ENCODE measurements around the gene ANKUB1. TPM values are rescaled to one million over a fixed set of nuclear protein-coding genes. Genes with fewer than 3 reads are reported as not detected.

ANKUB1 gene
- total and polyA plus RNA-seq, 4 donors = not detected

DNA sequence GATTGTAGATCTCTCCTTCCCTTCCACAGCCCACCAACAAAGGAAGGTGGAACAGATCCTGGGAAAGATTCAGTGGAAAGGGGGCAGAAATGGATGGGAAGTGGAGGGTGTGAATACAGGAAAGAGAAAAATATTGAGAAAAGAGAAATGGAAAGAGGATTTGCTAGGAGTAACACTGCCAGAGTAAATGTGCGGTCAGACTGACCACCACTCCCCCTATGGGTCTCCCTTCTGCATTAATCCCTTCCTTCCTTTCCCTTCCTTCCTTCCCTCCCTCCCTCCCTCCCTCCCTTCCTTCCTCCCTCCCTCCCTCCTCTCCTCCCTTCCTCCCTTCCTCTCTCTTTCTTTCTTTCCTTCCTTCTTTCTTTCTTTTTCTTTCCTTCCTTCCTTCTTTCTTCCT is 28.1 kb downstream of the ANKUB1 start:
- Histone ChIP-seq H3K36me3 (ENCODE audit: control insufficient read depth in 1 of 2, insufficient read depth in 2 of 2, low read length in 1 of 2) (no peaks in the 10 kb centered on the region), H3K4me3 (ENCODE audit: low read length in 2 of 2) (no peak overlapping the region), H3K9me3 (ENCODE audit: control insufficient read depth, low read length) (no peaks in the 10 kb centered on the region), H3K27me3 (ENCODE audit: control insufficient read depth in 1 of 2, insufficient read depth in 2 of 2, low read length in 1 of 2) (no peaks in the 10 kb centered on the region), H3K4me1 (ENCODE audit: control insufficient read depth in 1 of 2, insufficient read depth in 2 of 2, low read length in 2 of 2) (no peaks in the 10 kb centered on the region), H3K27ac (ENCODE audit: low read depth in 1 of 2, low read length in 2 of 2) (no peak overlapping the region)
- DNase-seq (no peak), ATAC-seq (ENCODE audit: low FRiP score) (no peak)
- intact Hi-C loops (cut with DNase I) = no loop called here
- 59 to 67% methylated on average over 1 of the region's 1 CpG for WGBS, 2 donors

- Histone ChIP-seq H3K27ac (ENCODE audit: low read depth in 1 of 2, low read length in 2 of 2) (no peak overlapping the region), H3K4me3 (ENCODE audit: low read length in 2 of 2) (no peak overlapping the region), H3K36me3 (ENCODE audit: control insufficient read depth in 1 of 2, insufficient read depth in 2 of 2, low read length in 1 of 2) (no peaks in the 10 kb centered on the region), H3K27me3 (ENCODE audit: control insufficient read depth in 1 of 2, insufficient read depth in 2 of 2, low read length in 1 of 2) (no peaks in the 10 kb centered on the region), H3K9me3 (ENCODE audit: control insufficient read depth, low read length) (no peaks in the 10 kb centered on the region), H3K4me1 (ENCODE audit: control insufficient read depth in 1 of 2, insufficient read depth in 2 of 2, low read length in 2 of 2) (no peaks in the 10 kb centered on the region)
- ATAC-seq (ENCODE audit: low FRiP score) = no peak
- no peak for DNase-seq
- 73 to 76% methylated on average over 3 of the region's 3 CpGs for WGBS, 2 donors
- intact Hi-C loops (cut with DNase I) = no loop called here
These were observed 28.7 kb downstream of the ANKUB1 start for GRCh38 chr3:149763565-149764195.

DNA sequence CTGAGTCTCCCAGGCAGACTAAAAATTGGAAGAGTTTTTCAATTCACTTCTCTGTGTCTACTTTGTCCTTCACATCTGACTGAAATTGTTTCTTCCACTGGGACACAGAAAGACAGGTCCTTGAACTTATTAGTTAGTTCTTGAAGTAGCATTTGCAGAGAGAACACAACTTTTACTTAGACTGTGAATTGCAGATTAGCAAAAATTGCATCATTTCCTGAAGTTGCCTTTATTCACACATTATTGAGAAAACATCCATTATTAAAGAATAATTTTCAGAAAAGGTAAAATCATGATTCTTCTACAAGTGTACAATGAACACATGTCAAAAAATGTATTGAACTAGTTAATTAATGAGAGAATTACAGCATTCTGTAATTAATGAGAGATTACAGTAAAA is 38.6 kb downstream of the ANKUB1 start:
- Histone ChIP-seq H3K9me3 (ENCODE audit: control insufficient read depth, low read length) (no peaks in the 10 kb centered on the region), H3K36me3 (ENCODE audit: control insufficient read depth in 1 of 2, insufficient read depth in 2 of 2, low read length in 1 of 2) (no peaks in the 10 kb centered on the region), H3K27me3 (ENCODE audit: control insufficient read depth in 1 of 2, insufficient read depth in 2 of 2, low read length in 1 of 2) (no peaks in the 10 kb centered on the region), H3K27ac (ENCODE audit: low read depth in 1 of 2, low read length in 2 of 2) (no peak overlapping the region), H3K4me3 (ENCODE audit: low read length in 2 of 2) (no peak overlapping the region), H3K4me1 (ENCODE audit: control insufficient read depth in 1 of 2, insufficient read depth in 2 of 2, low read length in 2 of 2) (no peaks in the 10 kb centered on the region)
- intact Hi-C loops (cut with DNase I) = no loop called here
- no peak for DNase-seq
- no peak for ATAC-seq (ENCODE audit: low FRiP score)

DNA sequence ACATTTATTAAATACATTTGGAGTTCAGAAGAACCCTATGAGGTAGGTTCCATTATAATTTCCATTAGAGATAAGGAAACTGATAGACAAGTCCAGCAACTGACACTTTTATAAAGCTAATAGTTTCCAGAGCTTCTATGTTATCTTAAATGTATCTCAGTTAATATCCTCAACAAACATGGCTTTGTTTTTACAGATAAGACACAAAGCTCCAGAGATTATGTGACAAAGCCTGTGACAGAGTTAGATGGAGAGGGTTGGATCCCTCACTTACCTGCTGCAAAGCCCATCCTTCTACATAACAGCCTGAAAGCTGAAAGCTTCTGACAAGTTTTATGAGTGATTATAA is 39.6 kb downstream of the ANKUB1 start:
- Histone ChIP-seq H3K27ac (ENCODE audit: low read depth in 1 of 2, low read length in 2 of 2) (no peak overlapping the region), H3K27me3 (ENCODE audit: control insufficient read depth in 1 of 2, insufficient read depth in 2 of 2, low read length in 1 of 2) (no peaks in the 10 kb centered on the region)
- no peak for DNase-seq

DNA sequence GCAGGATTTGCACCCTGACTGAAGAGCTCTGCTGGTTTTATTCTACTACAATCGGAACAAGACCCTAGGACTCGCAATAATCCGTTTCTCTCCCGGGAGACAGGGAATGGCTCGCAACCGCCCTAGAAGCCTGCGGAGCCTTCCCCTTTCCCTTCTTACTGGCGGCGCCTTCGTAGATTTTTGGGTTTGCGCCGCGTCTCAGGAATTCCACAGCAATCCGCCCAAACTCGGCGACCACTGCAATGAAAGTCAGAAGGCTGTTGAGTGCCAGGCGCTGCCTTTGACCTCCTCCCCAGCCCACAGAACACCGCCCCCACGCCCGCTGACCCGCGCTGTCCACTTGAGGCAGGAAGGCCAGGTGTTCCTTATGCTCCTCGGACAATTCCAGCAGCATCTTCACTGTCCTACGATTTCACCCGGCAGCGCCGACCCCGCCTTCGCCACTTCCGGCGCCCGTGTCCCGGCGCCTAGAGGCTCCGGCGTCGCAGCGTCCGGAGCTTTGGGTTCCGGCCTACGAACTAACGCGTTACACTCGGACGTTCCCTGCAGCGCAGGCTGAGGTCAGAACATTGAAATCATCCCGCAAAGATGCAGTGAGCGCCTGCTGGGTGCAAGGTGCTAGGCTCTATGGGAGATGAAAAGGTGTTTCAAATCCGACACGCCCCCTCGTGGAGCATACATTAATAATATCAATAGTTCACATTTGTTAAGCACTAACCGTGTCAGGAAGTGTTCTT is 40.1 kb downstream of the ANKUB1 start, which contains the start of gene COMMD2:
TSS of gene COMMD2 (minus strand) at position 439 of the 737 bp plus-strand sequence. CDS start at position 394, 45 bp downstream.
- H3K27ac ChIP-seq (ENCODE audit: low read depth in 1 of 2, low read length in 2 of 2) = peak within 1 kb of the TSS in 1 of 2 donors; percentile 26
- DNase-seq (peak; percentile 82 to 88), ATAC-seq (ENCODE audit: low FRiP score) (peak; percentile 96)
- peak within 1 kb of the TSS; percentile 78 to 98 for H3K4me3 ChIP-seq (ENCODE audit: low read length in 2 of 2)
- no peaks in the 10 kb centered on the region for H3K4me1 ChIP-seq (ENCODE audit: control insufficient read depth in 1 of 2, insufficient read depth in 2 of 2, low read length in 2 of 2)
- no peaks in the 10 kb centered on the region for H3K9me3 ChIP-seq (ENCODE audit: control insufficient read depth, low read length)
- intact Hi-C loops (cut with DNase I) = no loop called here
- 0 to 1% methylated on average over 52 of the region's 52 CpGs for WGBS, 2 donors
- H3K36me3 ChIP-seq (ENCODE audit: control insufficient read depth in 1 of 2, insufficient read depth in 2 of 2, low read length in 1 of 2) = peaks cover 0 to 3% of the 10 kb centered on the region in 2 donors
- H3K27me3 ChIP-seq (ENCODE audit: control insufficient read depth in 1 of 2, insufficient read depth in 2 of 2, low read length in 1 of 2) = no peaks in the 10 kb centered on the region

More for the DNA sequence above, 39.6 kb downstream of the ANKUB1 start:
- peaks cover 0 to 3% of the 10 kb centered on the region in 2 donors for H3K36me3 ChIP-seq (ENCODE audit: control insufficient read depth in 1 of 2, insufficient read depth in 2 of 2, low read length in 1 of 2)
- H3K9me3 ChIP-seq (ENCODE audit: control insufficient read depth, low read length) = no peaks in the 10 kb centered on the region
- H3K4me3 ChIP-seq (ENCODE audit: low read length in 2 of 2) = peak overlapping the region; percentile 6 to 98
- H3K4me1 ChIP-seq (ENCODE audit: control insufficient read depth in 1 of 2, insufficient read depth in 2 of 2, low read length in 2 of 2) = no peaks in the 10 kb centered on the region
- intact Hi-C loops (cut with DNase I) = no loop called here
- no peak for ATAC-seq (ENCODE audit: low FRiP score)

GRCh38 chr3:149751551-149751950 is 40.8 kb downstream of the ANKUB1 start:
- H3K4me1 ChIP-seq (ENCODE audit: control insufficient read depth in 1 of 2, insufficient read depth in 2 of 2, low read length in 2 of 2) = no peaks in the 10 kb centered on the region
- WGBS, 2 donors = 4 to 9% methylated on average over 4 of the region's 4 CpGs
- peak overlapping the region; percentile 78 to 98 for H3K4me3 ChIP-seq (ENCODE audit: low read length in 2 of 2)
- intact Hi-C loops (cut with DNase I) = no loop called here
- DNase-seq (no peak), ATAC-seq (ENCODE audit: low FRiP score) (no peak)
- peaks cover 0 to 3% of the 10 kb centered on the region in 2 donors for H3K36me3 ChIP-seq (ENCODE audit: control insufficient read depth in 1 of 2, insufficient read depth in 2 of 2, low read length in 1 of 2)
- no peak overlapping the region for H3K27ac ChIP-seq (ENCODE audit: low read depth in 1 of 2, low read length in 2 of 2)
- no peaks in the 10 kb centered on the region for H3K27me3 ChIP-seq (ENCODE audit: control insufficient read depth in 1 of 2, insufficient read depth in 2 of 2, low read length in 1 of 2)
- H3K9me3 ChIP-seq (ENCODE audit: control insufficient read depth, low read length) = no peaks in the 10 kb centered on the region

GRCh38 chr3:149744606-149745005 is 47.7 kb downstream of the ANKUB1 start:
- intact Hi-C loops (cut with DNase I) = no loop called here

GRCh38 chr3:149744151-149744550 is 48.2 kb downstream of the ANKUB1 start:
- Histone ChIP-seq H3K27ac (ENCODE audit: low read depth in 1 of 2, low read length in 2 of 2) (no peak overlapping the region), H3K4me3 (ENCODE audit: low read length in 2 of 2) (no peak overlapping the region), H3K4me1 (ENCODE audit: control insufficient read depth in 1 of 2, insufficient read depth in 2 of 2, low read length in 2 of 2) (no peaks in the 10 kb centered on the region), H3K9me3 (ENCODE audit: control insufficient read depth, low read length) (no peaks in the 10 kb centered on the region), H3K36me3 (ENCODE audit: control insufficient read depth in 1 of 2, insufficient read depth in 2 of 2, low read length in 1 of 2) (peaks cover 0 to 5% of the 10 kb centered on the region in 2 donors), H3K27me3 (ENCODE audit: control insufficient read depth in 1 of 2, insufficient read depth in 2 of 2, low read length in 1 of 2) (no peaks in the 10 kb centered on the region)
- intact Hi-C loops (cut with DNase I) = no loop called here
- ATAC-seq (ENCODE audit: low FRiP score) (no peak), DNase-seq (no peak)

More at GRCh38 chr3:149744606-149745005, 47.7 kb downstream of the ANKUB1 start:
- Histone ChIP-seq H3K27me3 (ENCODE audit: control insufficient read depth in 1 of 2, insufficient read depth in 2 of 2, low read length in 1 of 2) (no peaks in the 10 kb centered on the region), H3K4me1 (ENCODE audit: control insufficient read depth in 1 of 2, insufficient read depth in 2 of 2, low read length in 2 of 2) (no peaks in the 10 kb centered on the region), H3K9me3 (ENCODE audit: control insufficient read depth, low read length) (no peaks in the 10 kb centered on the region), H3K36me3 (ENCODE audit: control insufficient read depth in 1 of 2, insufficient read depth in 2 of 2, low read length in 1 of 2) (peaks cover 0 to 5% of the 10 kb centered on the region in 2 donors), H3K4me3 (ENCODE audit: low read length in 2 of 2) (no peak overlapping the region), H3K27ac (ENCODE audit: low read depth in 1 of 2, low read length in 2 of 2) (no peak overlapping the region)
- DNase-seq = no peak
- no peak for ATAC-seq (ENCODE audit: low FRiP score)
- 93% methylated on average over 3 of the region's 3 CpGs for WGBS, 2 donors

DNA sequence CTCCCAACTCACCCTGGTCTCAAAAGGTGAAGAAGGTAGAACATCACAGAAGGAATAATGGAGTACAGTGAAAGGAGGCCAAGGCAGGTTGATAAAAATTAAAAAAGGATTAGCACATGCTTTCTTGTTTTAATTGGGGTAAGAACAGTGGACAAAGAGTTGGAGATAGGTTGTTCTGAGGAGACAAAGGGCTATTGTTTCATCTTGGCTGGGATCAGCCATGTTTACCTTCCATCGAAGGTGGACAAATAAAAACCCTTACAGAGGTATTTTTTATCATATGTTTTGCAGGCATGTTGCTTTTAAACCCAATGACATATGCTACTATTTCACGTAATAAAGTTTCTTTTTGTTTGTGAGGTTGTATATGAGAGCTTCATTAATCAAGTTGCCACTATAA is 53.0 kb downstream of the ANKUB1 start:
- Histone ChIP-seq H3K4me1 (ENCODE audit: control insufficient read depth in 1 of 2, insufficient read depth in 2 of 2, low read length in 2 of 2) (no peaks in the 10 kb centered on the region), H3K9me3 (ENCODE audit: control insufficient read depth, low read length) (no peaks in the 10 kb centered on the region), H3K27me3 (ENCODE audit: control insufficient read depth in 1 of 2, insufficient read depth in 2 of 2, low read length in 1 of 2) (no peaks in the 10 kb centered on the region), H3K27ac (ENCODE audit: low read depth in 1 of 2, low read length in 2 of 2) (no peak overlapping the region), H3K4me3 (ENCODE audit: low read length in 2 of 2) (no peak overlapping the region), H3K36me3 (ENCODE audit: control insufficient read depth in 1 of 2, insufficient read depth in 2 of 2, low read length in 1 of 2) (no peaks in the 10 kb centered on the region)
- intact Hi-C loops (cut with DNase I) = no loop called here
- no peak for DNase-seq
- 79 to 85% methylated on average over 2 of the region's 2 CpGs for WGBS, 2 donors
- ATAC-seq (ENCODE audit: low FRiP score) = no peak
